Measurements from ENCODE around the gene PI4K2A.
A peak's percentile ranks its signal among the peaks of the same experiment; 100 is the strongest.
"Not testable (repeated sequence)": the region's sequence is repeated elsewhere in the genome, so short reads cannot be mapped to it uniquely, and the experiment has no call there.

The PI4K2A gene

DNA sequence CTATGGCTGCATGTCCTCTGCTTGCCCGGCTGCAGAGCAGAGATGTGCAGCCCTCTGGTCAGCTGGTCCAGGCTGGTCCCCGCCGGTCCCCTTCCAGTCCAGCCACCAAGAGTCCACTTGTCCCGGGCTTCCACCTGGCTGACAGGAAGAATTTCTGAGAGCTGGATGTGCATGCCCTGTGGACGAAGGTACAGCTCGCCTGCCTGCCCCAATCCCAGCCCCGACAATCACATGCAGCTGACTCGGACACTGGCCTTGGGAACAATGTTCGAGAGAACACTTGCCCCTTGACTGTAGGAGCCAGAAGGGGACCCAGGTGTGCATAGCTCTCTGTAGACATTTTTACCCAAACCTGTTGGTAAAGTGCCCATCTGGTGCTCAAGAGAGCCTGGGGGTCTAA lies 34.8 kb downstream of the PI4K2A start:
- DNase-seq (ENCODE audit: low read depth) = no peak

- no peak for DNase-seq (ENCODE audit: low read depth)
These were observed 36.5 kb downstream of the PI4K2A start for GRCh38 chr10:97676770-97677581.

DNA sequence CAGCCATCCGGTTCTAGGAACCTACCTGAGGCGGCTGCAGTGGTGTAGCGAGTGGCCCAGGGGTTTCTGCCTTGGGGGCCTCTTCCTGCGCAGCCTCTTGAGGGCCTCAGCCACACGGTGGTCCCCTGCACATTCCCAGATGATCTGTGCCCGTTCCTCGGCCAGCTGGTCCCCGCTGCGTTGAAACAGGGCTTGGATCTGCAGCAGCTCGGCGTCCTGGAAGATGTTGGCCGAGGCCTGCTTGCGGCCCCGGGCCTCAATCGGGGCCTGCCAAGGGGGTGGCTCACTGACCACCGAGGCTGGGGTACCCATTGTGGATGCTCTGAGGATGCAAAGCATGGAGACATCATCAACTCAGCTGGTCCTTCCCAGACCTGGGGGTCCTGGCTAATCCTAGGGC lies 39.1 kb downstream of the PI4K2A start:
- no peak for DNase-seq (ENCODE audit: low read depth)

DNA sequence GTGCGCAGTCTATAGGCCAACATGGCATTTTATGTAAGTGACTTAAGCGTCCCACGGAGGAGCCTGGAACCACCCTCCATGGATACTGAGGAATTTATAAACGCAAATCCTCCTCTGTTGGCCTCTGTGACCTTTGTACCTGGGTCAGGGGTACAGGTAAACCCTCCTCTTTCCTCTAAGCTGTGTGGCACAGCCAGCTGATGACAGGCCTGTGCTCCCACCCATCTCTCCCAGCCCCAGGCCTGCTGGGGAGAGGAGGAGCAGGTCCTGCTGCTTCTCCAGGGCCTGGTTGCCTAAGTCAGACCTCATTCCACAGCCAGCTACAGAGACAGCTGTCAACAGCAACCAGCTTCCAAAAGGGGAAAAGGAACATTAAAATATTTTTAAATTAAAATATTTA lies 41.6 kb downstream of the PI4K2A start:
- no peak for DNase-seq (ENCODE audit: low read depth)

DNA sequence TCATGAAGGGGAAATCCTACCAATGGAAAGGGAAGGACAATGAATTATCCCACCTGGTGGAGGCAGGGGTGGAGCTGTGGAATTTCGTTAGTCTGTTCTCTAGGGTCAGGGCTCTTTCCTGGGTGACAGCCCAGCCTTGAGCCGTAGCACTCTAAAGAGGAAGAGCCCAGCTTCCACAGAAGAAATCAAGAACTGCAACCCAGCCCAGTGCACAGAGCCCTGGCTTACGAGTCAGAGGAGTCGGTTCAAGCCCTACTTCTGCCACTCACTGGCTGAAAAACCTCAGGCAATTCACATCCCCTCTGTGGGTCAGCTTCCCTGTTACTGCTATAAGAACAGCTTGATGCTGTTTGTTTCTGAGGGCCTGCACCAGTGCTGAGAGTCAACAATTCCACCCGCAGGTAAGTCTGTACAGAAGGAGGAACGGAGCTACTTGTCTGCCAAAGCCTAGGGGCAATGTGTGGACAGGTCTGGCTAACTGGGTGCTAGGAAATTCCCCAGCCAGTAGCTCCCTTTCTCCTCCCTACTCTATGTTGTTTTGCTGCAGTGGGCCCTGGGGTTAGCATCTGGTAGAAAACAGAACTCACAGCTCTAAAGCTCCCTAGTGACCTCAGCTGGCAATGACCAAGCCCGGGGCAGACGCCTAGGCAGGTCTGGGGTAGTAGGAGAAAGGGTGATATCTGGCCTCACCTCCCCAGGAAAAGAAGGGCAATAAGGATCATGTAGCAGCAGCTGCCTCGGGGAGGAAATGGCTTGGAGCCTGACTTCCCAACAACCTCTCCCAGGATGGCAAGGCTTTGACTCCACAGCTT lies 43.3 kb downstream of the PI4K2A start:
- DNase-seq (ENCODE audit: low read depth) = no peak

DNA sequence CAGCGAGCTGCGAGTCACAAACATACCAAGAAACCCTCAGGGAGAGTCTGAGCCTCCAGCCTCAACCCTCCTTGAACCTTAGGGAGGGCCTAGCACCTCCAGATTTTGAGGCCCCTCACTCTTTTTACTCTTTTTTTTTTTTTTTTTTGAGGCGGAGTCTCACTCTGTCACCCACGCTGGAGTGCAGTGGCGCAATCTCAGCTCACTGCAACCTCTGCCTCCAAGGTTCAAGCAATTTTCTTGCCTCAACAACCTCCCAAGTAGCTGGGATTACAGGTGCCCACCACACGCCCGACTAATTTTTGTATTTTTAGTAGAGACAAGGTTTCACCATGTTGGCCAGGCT lies 43.9 kb downstream of the PI4K2A start:
- not testable (repeated sequence) for DNase-seq (ENCODE audit: low read depth)

DNA sequence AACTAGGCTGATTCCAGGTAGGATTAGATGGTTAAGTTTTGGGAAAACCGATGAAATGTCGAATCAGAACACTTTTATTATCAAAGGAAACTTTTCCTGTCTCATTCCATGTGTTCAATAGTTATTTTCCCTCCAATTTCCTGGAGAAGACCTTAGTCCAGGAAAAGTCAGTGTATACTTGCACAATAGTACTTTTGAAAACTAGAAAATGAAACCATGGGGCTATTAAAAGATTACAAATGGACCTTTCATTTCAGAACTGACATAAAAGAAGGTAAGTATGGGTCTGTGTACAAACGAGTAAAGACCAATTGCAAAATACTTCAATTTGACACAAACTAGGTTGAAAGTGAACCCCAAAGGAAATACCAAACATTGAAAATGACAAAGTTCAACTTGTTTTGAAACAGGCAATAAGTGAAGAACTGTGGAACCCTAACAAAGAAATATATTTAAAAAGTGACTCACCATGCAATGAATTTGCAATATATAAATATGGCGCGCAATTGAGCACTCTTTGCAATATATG lies 44.5 kb downstream of the PI4K2A start:
- DNase-seq (ENCODE audit: low read depth) = no peak

DNA sequence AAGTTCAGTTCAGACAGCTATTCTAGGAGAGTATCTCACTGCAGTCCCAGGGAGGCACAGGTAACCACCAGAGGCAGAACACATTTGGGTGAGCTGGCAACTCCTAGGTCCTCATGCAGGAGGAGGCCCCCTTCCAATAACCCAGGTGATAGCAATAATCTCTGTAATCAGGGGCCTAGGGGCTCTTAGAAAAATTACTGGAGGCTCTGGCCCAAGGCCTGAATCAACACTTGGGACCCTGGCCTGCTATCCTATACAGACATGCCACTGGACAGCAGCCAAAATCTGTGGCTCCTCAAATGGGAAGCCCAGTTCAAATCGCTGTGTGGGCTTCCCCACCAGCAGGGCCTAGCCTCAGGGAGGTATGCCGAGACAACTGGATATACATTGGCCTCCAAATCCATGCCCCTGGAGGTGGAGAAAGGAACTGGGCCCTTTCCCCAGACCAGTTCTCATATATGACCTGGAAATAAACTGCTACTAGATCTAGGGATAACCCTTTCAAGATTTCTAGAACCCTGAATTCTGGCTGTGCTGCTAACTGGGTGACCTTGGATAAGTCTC lies 45.0 kb downstream of the PI4K2A start:
- no peak for DNase-seq (ENCODE audit: low read depth)

DNA sequence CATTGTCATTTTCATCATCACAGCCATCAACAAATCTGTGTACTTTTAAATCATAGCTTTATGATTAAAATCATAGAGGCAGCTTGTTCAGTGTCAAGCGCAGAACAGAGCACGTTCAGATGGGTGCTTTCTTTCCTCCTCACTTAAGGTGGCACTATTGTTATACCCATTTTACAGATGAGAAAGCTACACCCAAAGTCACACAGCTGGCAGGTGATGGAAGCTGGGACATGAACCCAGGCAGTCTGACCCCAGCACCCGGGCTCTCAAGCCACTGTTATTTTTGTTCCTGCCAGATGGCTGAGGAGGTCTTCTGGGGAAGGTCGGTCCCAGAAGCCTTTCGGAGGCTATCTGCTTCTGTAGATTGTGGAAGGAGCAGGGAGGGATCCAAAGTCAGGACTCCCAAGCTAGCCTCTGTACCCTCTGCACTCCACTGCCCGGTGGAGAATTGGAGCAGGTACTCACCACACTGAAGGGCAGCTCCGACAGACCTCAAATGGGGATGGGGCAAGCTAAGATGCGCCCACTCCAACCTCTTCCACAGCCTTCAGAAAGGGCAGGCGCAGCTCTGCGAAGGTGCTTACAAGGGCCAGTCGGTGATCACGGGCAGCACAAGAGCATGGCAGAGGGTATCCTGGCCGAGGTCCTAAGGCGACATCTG lies 46.0 kb downstream of the PI4K2A start:
- DNase-seq (ENCODE audit: low read depth) = no peak

GRCh38 chr10:97686962-97687784 lies 46.7 kb downstream of the PI4K2A start, which contains the start of gene AVPI1:
AVPI1 (minus strand) TSS chr10:97687241; CDS start chr10:97679905, 7,336 bp downstream.
- peak; percentile 86 for DNase-seq (ENCODE audit: low read depth)

DNA sequence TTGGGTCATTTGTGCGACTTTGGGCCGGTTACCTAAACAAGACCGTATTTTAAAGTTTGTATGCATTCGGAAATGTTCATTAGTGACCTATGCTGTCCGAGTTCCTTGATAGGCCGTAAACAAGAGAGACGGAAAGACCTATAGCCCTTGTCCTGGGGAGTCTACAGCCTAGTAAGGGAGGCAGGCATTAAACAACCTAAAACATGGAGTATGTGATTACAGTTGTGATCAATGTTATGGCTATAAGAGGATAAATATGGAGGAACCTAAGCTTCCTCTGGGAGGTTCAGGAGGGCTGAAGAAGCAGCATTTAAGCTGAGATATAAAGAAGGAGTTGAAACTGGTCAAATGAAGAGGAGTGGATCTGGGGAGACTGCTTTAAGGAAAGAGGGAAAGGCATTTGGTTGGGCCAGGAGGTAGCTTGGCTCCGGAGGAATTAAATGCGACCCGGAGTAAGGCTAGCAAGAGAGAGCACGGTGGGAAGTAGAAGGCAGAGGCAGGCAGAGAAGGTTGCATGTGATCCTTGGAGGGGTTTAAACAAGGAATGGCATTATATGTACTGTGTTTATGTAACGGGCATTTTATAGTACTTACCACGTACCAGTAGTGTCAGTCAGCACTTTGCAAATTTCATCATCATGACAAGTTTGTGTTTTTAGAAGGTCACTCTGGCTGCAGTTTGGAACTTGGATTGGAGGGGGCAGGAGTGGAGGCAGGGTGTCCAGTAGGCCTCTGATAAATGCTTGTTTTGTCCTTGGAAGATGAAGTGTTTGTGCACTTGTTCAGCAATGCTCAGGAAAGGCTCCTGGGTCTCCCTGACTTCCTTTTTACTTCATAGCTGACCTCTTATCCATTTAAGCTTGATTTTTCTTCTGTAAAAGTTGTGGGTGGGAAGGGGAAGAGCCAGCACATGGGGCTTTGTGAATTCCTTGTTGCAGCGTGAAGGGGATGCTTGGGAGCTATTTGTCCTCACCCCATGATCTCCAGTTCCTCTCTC lies 47.6 kb downstream of the PI4K2A start:
- no peak for DNase-seq (ENCODE audit: low read depth)

DNA sequence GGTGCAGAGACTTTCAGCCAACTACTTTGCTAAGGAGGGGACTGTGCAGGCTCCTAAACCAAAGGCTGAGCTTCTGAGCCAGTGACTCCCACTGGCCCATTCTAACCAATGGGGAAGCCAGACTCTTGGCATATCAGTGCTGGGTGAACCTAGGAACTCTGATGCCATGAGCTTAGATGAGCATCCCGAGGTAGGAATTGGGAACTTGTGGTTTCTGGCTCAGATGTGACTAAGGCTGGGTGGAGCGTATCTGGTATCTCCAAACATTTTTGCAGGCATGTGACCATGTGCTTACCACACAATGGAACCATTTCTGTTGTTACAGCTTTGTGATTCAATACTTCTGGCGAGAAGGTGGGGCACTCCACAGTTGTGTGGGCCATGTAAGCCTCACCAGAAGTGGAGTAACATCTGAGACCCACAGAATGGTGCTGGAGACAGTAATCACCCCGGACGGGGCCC lies 49.1 kb downstream of the PI4K2A start:
- DNase-seq (ENCODE audit: low read depth) = no peak

DNA sequence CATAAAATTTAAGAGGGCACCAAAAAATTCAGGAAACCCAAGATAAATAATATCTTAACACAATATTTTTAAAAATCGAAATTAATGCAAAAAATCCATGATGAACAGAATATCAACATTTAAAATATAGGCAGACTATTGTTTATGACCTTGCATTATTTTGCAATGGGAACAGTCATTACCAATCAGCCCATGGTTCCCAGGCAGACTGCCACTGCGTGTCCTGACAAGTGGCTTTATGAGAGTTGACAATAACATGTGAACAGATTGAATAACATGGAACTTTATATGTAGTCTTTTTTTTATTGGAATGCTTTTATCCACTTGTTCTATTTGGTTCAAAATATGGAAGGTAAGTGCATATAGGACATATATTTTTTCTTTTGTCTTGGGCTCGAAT lies 49.7 kb downstream of the PI4K2A start:
- no peak for DNase-seq (ENCODE audit: low read depth)

- not testable (repeated sequence) for DNase-seq (ENCODE audit: low read depth)
These were observed 57.7 kb downstream of the PI4K2A start for GRCh38 chr10:97698072-97698655.

DNA sequence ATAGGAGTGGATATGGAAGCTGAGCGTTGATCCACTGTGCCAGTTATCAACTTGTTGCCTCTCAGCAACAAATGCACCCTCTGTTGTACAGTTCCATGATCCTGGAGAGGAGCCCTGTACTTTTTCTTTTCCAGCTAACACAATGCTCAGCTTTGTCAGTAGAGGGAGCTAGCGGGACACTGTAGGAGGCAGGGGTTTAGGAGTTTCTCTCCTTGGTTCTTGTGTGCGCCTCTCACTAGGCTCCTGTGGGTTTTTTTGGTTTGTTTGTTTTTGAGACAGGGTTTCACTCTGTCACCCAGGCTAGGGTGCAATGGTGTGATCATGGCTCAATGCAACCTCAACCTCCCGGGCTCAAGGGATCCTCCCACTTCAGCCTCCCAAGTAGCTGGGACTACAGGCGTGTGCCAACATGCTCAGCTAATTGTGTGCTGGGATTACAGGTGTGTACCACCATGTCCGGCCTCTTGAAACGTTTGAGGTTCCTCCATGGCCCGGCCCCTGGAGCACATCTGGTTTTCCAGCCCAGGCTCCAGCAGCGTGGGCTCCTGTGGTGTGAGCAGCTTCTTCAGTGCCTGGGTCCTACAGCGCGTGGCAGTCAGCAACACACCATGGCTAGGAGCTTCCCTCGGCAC lies 61.1 kb downstream of the PI4K2A start:
- DNase-seq (ENCODE audit: low read depth) = no peak

DNA sequence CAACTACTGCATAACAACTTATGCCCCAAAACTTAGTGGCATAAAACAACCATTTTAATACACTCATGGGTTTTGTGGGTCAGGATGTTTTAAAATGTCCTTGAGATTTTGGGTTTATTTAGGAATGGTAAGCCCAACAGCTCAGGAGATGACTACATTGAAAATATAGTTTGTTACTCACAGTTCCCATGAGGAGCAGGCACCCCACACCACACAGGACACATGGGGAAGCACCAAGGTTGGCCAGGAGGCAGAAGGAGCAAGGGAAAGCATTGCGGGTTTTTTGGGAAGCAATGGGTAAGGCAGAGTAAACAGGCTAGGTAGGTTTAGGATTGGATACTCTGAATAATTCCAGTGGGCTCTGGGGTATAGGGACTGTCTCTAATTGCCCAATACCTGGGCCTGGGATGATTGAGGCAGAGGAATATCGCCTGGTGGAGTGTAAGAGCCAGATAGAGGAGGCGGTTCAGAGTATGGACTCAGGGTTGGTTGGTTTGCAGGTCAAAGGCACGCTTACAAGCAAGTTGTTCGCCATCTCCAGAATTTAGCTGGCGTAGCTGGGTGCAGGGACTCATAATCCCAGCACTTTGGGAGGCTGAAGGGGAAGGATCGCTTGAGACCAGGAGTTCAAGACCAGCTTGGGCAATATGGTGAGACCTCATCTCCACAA lies 63.1 kb downstream of the PI4K2A start:
- no peak for DNase-seq (ENCODE audit: low read depth)

- no peak for DNase-seq (ENCODE audit: low read depth)
These were observed 63.9 kb downstream of the PI4K2A start for GRCh38 chr10:97704341-97704740.

- no peak for DNase-seq (ENCODE audit: low read depth)
These were observed 64.7 kb downstream of the PI4K2A start for GRCh38 chr10:97705006-97705670.

Measured in stimulated activated CD8-positive, alpha-beta memory T cell treated with anti-CD3 and anti-CD28 coated beads, Interleukin-15, amount 100 ng/mL, for 1 hour (primary cell).